Upper lobe of left lung (tissue), 4 donors: ENCODE data around the gene SHCBP1L.

Experiments
- POLR2AphosphoS5 ChIP-seq, 2 donors: sonication (generic); formaldehyde crosslinking; IDR thresholded peaks; one replicate each; pipeline ENCODE4 v1.5.1; 2017; ENCODE audit warnings: antibody characterized with exemption in 2 of 2
- TF ChIP-seq, protein P1 (sequence below), 6 experiments: fragments of 450-650 bp in 4 of 6; fragments of 200-600 bp in 2 of 6; sonication (generic) in 2 of 6; IDR thresholded peaks; one replicate each; pipeline ENCODE4 v1.5.1; 2016 to 2019; ENCODE audit warnings: antibody characterized with exemption in 6 of 6

DNA sequence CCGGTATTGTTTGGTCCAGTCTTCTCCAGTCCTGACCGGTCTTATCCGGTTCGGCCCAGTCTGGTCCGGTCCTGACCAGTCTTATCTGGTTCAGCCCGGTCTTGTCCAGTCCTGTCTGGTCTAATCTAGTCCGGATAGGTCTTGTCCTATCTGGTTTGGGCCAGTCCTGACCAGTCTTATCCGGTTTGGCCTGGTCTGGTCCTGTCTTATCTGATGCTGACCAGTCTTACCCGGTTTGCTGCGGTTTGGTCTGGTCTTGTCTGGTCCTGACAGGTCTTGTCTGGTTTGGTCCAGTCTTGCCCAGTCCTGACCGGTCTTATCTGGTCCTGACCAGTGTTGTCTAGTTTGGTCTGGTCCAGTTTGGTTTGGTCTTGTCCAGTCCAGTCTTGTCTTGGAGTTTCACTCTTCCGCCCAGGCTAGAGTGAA, 83.7 kb downstream of the SHCBP1L start:
- TF ChIP-seq, protein P1, sequence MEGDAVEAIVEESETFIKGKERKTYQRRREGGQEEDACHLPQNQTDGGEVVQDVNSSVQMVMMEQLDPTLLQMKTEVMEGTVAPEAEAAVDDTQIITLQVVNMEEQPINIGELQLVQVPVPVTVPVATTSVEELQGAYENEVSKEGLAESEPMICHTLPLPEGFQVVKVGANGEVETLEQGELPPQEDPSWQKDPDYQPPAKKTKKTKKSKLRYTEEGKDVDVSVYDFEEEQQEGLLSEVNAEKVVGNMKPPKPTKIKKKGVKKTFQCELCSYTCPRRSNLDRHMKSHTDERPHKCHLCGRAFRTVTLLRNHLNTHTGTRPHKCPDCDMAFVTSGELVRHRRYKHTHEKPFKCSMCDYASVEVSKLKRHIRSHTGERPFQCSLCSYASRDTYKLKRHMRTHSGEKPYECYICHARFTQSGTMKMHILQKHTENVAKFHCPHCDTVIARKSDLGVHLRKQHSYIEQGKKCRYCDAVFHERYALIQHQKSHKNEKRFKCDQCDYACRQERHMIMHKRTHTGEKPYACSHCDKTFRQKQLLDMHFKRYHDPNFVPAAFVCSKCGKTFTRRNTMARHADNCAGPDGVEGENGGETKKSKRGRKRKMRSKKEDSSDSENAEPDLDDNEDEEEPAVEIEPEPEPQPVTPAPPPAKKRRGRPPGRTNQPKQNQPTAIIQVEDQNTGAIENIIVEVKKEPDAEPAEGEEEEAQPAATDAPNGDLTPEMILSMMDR (IDR thresholded peaks at IDR 0.05), result no peak
- no peak for TF ChIP-seq POLR2AphosphoS5 (IDR thresholded peaks at IDR 0.05)
